ENCODE measurements around the gene ROR2. TPM values are rescaled to one million over a fixed set of nuclear protein-coding genes. Genes with fewer than 3 reads are reported as not detected.
A peak's percentile ranks its signal among the peaks of the same experiment; 100 is the strongest.

Gene ROR2
- total and polyA plus RNA-seq, 2 of the 8 experiments (the other 6 are each of a cell fraction or from before 2014, with no cell fraction given) = 2.7 to 4.3 TPM

DNA sequence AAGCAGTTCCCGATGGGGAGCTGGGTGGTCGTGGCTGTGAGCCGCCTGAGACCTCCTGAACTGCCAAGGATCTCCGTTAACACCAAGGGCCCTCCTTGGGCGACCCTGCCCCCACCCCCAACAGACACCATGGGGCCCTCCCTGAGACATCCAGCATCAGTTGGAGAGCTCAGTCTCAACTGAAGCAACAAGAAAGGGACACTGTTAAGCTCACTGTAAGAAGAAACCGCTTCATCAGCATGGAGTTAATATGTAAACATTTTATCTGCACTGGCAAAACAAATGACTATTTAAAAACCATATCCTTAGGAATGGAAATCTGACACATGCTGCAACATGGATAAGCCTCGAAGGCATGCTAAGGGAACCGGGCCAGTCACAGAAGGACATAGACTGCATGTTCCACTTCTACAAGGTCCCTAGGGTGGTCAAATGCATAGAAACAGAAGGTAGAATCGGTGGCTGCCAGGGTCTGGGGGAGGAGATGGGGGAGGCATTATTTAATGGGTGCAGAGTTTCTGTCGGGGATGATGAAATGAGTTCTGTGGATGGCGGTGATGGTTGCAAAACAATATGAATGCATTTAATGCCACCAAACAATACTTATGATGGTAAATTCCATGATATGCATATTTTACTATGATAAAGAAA lies 47.4 kb downstream of the ROR2 start:
- no peak overlapping the region; the same call in 1 of the 2 replicates for H2AK5ac ChIP-seq (ENCODE audit: low read depth, low read length)
- H3K9ac ChIP-seq (replicated peaks in 1 of 4; ENCODE audit: extremely low read depth in 1 of 4, low read depth in 3 of 4, low read length in 3 of 4) = peak overlapping the region in 1 of 4 experiments; percentile 18; a peak in 1 of 7 replicates
- H3K4me3 ChIP-seq (ENCODE audit: extremely low read depth in 1 of 4, insufficient read depth in 2 of 4, low read depth in 3 of 4, low read length in 4 of 4) = no peak overlapping the region
- H3K4me1 ChIP-seq (replicated peaks in 1 of 4; ENCODE audit: control insufficient read depth in 3 of 4, insufficient read depth in 4 of 4, low read length in 3 of 4) = peaks cover 2 to 14% (median 9%) of the 10 kb centered on the region in 4 experiments
- H2AFZ ChIP-seq (ENCODE audit: low read length) = no peak overlapping the region
- H3K36me3 ChIP-seq (ENCODE audit: control insufficient read depth in 2 of 4, insufficient read depth in 4 of 4, low read length in 3 of 4) = no peaks in the 10 kb centered on the region; a peak in 1 of 8 replicates
- FAIRE-seq = no peak
- H4K20me1 ChIP-seq (replicated peaks in 1 of 2; ENCODE audit: control insufficient read depth in 1 of 2, insufficient read depth in 2 of 2, low read length in 2 of 2) = peaks cover 0 to 15% of the 10 kb centered on the region in 2 experiments
- no peak overlapping the region for H4K91ac ChIP-seq (replicated peaks; ENCODE audit: insufficient read length, low read length)
- no peak overlapping the region for H2BK5ac ChIP-seq (ENCODE audit: low read depth, low read length)
- ChIA-PET CTCF (ENCODE audit: partially characterized antibody) (interaction anchor here (0.6 to 1.8 kb wide), 3 partner anchors 15 to 988 kb away, joined by 3 to 6 read pairs (median 3); no protein-coding TSS in a partner anchor), POLR2A (ENCODE audit: partially characterized antibody) (interaction anchor here (0.8 kb wide), 1 partner anchor 12 kb away, joined by 3 read pairs; no protein-coding TSS in a partner anchor)
- no peak overlapping the region for H3K4ac ChIP-seq (replicated peaks; ENCODE audit: insufficient read length, low read depth, low read length)
- no peak overlapping the region for H3K56ac ChIP-seq (replicated peaks; ENCODE audit: insufficient read length, low read depth, low read length)
- no peak overlapping the region for H2BK20ac ChIP-seq (ENCODE audit: low read length)
- H3K27me3 ChIP-seq (replicated peaks in 1 of 4; ENCODE audit: control insufficient read depth in 3 of 4, extremely low read depth in 1 of 4, insufficient read depth in 3 of 4, low read length in 3 of 4) = peaks cover 0 to 8% (median 1%) of the 10 kb centered on the region in 4 experiments; a peak in 3 of 7 replicates
- no peak overlapping the region for H2BK15ac ChIP-seq (ENCODE audit: low read length)
- 0 out of 2 replicates have a peak overlapping the region, but pooled peaks have one; percentile 39 for H2BK12ac ChIP-seq (ENCODE audit: low read depth, low read length)
- no peaks in the 10 kb centered on the region for H3K9me3 ChIP-seq (ENCODE audit: insufficient read depth in 2 of 2, low read depth in 1 of 2, low read length in 1 of 2)
- no peak overlapping the region for H4K5ac ChIP-seq (ENCODE audit: insufficient read length, low read depth, low read length)
- H3K79me1 ChIP-seq (ENCODE audit: low read depth, low read length) = peaks cover 7% of the 10 kb centered on the region
- no peak for DNase-seq (ENCODE audit: low read depth in 1 of 2, low spot score in 2 of 2)
- WGBS, 2 experiments (ENCODE audit: extremely low coverage in 1 of 2, insufficient coverage in 1 of 2, insufficient read length in 1 of 2, insufficient replicate concordance in 2 of 2, low coverage in 1 of 2, low lambda C conversion rate in 2 of 2, missing lambda C conversion rate in 1 of 2) = 78% methylated on average over 11 of the region's 11 CpGs; no CpG with 5 or more reads in 1 of the 2 experiments
- peaks cover 0 to 7% of the 10 kb centered on the region in 2 experiments; a peak in 1 of 4 replicates for H3K79me2 ChIP-seq (ENCODE audit: control insufficient read depth in 1 of 2, insufficient read depth in 2 of 2, low read length in 2 of 2)
- H3K4me2 ChIP-seq (ENCODE audit: insufficient read depth in 1 of 2, low read depth in 2 of 2, low read length in 2 of 2) = no peak overlapping the region
- no peak overlapping the region for H3K27ac ChIP-seq (ENCODE audit: low read depth, low read length)
- peaks cover 11% of the 10 kb centered on the region for H3K23me2 ChIP-seq (ENCODE audit: low read depth, low read length)
- H4K8ac ChIP-seq (ENCODE audit: extremely low read depth, insufficient read depth, low read length) = no peak overlapping the region
- no peak overlapping the region for H2BK120ac ChIP-seq (replicated peaks; ENCODE audit: low read depth, low read length)
- H3K14ac ChIP-seq (ENCODE audit: insufficient read length) = no peak overlapping the region
- H3K23ac ChIP-seq (ENCODE audit: insufficient read length) = no peak overlapping the region
- H3K18ac ChIP-seq (ENCODE audit: extremely low read depth, low read length) = no peak overlapping the region
- TF ChIP-seq, protein P1, sequence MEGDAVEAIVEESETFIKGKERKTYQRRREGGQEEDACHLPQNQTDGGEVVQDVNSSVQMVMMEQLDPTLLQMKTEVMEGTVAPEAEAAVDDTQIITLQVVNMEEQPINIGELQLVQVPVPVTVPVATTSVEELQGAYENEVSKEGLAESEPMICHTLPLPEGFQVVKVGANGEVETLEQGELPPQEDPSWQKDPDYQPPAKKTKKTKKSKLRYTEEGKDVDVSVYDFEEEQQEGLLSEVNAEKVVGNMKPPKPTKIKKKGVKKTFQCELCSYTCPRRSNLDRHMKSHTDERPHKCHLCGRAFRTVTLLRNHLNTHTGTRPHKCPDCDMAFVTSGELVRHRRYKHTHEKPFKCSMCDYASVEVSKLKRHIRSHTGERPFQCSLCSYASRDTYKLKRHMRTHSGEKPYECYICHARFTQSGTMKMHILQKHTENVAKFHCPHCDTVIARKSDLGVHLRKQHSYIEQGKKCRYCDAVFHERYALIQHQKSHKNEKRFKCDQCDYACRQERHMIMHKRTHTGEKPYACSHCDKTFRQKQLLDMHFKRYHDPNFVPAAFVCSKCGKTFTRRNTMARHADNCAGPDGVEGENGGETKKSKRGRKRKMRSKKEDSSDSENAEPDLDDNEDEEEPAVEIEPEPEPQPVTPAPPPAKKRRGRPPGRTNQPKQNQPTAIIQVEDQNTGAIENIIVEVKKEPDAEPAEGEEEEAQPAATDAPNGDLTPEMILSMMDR (IDR thresholded peaks at IDR 0.05; ENCODE audit: control extremely low read depth in 1 of 3, insufficient read depth in 1 of 3, low read depth in 1 of 3, low read length in 3 of 3) = no peak
- TF ChIP-seq CHD2 (IDR thresholded peaks at IDR 0.05; ENCODE audit: low read length) (no peak), JUND (IDR thresholded peaks at IDR 0.05; ENCODE audit: low read length) (no peak), JUN (IDR thresholded peaks at IDR 0.05; ENCODE audit: low read depth, low read length) (no peak), CBX5 (IDR thresholded peaks at IDR 0.05; ENCODE audit: low read depth, low read length) (no peak), TBP (IDR thresholded peaks at IDR 0.05; ENCODE audit: low read depth, low read length) (no peak), SRF (IDR thresholded peaks at IDR 0.05; ENCODE audit: low read depth, low read length) (no peak), NANOG (IDR thresholded peaks at IDR 0.05; ENCODE audit: insufficient read depth, low read depth, low read length, poor library complexity, severe bottlenecking) (no peak), ASH2L (IDR thresholded peaks at IDR 0.05; ENCODE audit: low read length) (no peak), CBX8 (IDR thresholded peaks at IDR 0.05; ENCODE audit: borderline replicate concordance, low read depth, low read length) (no peak), SP2 (IDR thresholded peaks at IDR 0.05; ENCODE audit: low read length) (no peak)

All from H1 (cell line).